GM18507 (cell line): ENCODE measurements around the gene ZMYM1.

ENCODE experiments used
- DNase-seq: peaks from one replicate; pipeline ENCODE4 v3.0.0; 2011; ENCODE audit warnings: low read depth; ENCODE audit not compliant: insufficient read length; ENCODE audit errors: extremely low spot score
- FAIRE-seq: peaks from 2 replicates; lab custom pipeline; 2011; peaks lifted over from hg19 to GRCh38; lab: Jason Lieb, UNC

The ZMYM1 gene

GRCh38 chr1:35151220-35151619 is 72.0 kb downstream of the ZMYM1 start:
- no peak for FAIRE-seq
- no peak for DNase-seq

- DNase-seq: no peak
- no peak for FAIRE-seq
Observed at GRCh38 chr1:35164893-35165292, 85.7 kb downstream of the ZMYM1 start.
